Endothelial cell (in vitro differentiated cells): ENCODE results near the gene ANKS3. TPM values are rescaled to one million over a fixed set of nuclear protein-coding genes. Genes with fewer than 3 reads are reported as not detected.
A peak's percentile ranks its signal among the peaks of the same experiment; 100 is the strongest.

Experiments
- DNase-seq: peaks from one replicate; pipeline ENCODE4 v3.0.0; 2021; ENCODE audit warnings: low spot score
- H3K27ac Mint-ChIP-seq: one replicate; pipeline ENCODE4 v1.8.0; 2021; ENCODE audit warnings: mixed read lengths, inconsistent platforms; ENCODE audit not compliant: unreplicated experiment
- H3K27me3 Mint-ChIP-seq: one replicate; pipeline ENCODE4 v1.8.0; 2021; ENCODE audit warnings: mild to moderate bottlenecking, moderate library complexity, mixed read lengths, inconsistent platforms; ENCODE audit not compliant: unreplicated experiment
- H3K36me3 Mint-ChIP-seq: one replicate; pipeline ENCODE4 v1.8.0; 2021; ENCODE audit warnings: mild to moderate bottlenecking, low read depth, mixed read lengths, inconsistent platforms; ENCODE audit not compliant: unreplicated experiment
- H3K4me1 Mint-ChIP-seq: one replicate; pipeline ENCODE4 v1.8.0; 2021; ENCODE audit warnings: mild to moderate bottlenecking, mixed read lengths, inconsistent platforms; ENCODE audit not compliant: unreplicated experiment
- H3K4me3 Mint-ChIP-seq: one replicate; pipeline ENCODE4 v1.8.0; 2021; ENCODE audit warnings: mild to moderate bottlenecking, mixed read lengths, inconsistent platforms; ENCODE audit not compliant: unreplicated experiment
- H3K9me3 Mint-ChIP-seq: one replicate; pipeline ENCODE4 v1.8.0; 2021; ENCODE audit warnings: mixed read lengths, inconsistent platforms; ENCODE audit not compliant: unreplicated experiment
- CTCF ChIP-seq: fragments of 200-600 bp; sonication (generic); IDR thresholded peaks from one replicate; pipeline ENCODE4 v1.5.0; 2021; ENCODE audit warnings: antibody characterized with exemption; ENCODE audit not compliant: unreplicated experiment
- total RNA-seq: library from RNA; stranded (reverse); fragmentation: NEBNext Ultra II Directional; extraction: Animal tissue kit (Norgen Biotek cat#: 25700); gene quantifications from one replicate; pipeline ENCODE4 v1.2.1, GENCODE V29; 2021; ENCODE audit not compliant: unreplicated experiment

The ANKS3 gene
- total RNA-seq, 1 donor from 2014 or later: 15.6 TPM

- H3K4me3 Mint-ChIP-seq: no peak overlapping the region
- DNase-seq: no peak
- no peak for TF ChIP-seq CTCF
- no peak overlapping the region for H3K27ac Mint-ChIP-seq
- H3K36me3 Mint-ChIP-seq: peaks cover 5% of the 10 kb centered on the region
- H3K9me3 Mint-ChIP-seq: no peaks in the 10 kb centered on the region
- peaks cover 4% of the 10 kb centered on the region for H3K27me3 Mint-ChIP-seq
- no peaks in the 10 kb centered on the region for H3K4me1 Mint-ChIP-seq
These were observed 59.0 kb downstream of the ANKS3 start for GRCh38 chr16:4674926-4675530.

- Mint-ChIP-seq H3K27me3 (peaks cover 3% of the 10 kb centered on the region), H3K4me1 (no peaks in the 10 kb centered on the region), H3K36me3 (peaks cover 9% of the 10 kb centered on the region), H3K4me3 (no peak overlapping the region), H3K9me3 (no peaks in the 10 kb centered on the region), H3K27ac (no peak overlapping the region)
- no peak for TF ChIP-seq CTCF
- DNase-seq: no peak
These were observed 60.6 kb downstream of the ANKS3 start for GRCh38 chr16:4673387-4674046.

GRCh38 chr16:4668313-4668960 is 65.6 kb downstream of the ANKS3 start:
- H3K9me3 Mint-ChIP-seq: no peaks in the 10 kb centered on the region
- DNase-seq: no peak
- peaks cover 4% of the 10 kb centered on the region for H3K27me3 Mint-ChIP-seq
- no peak overlapping the region for H3K4me3 Mint-ChIP-seq
- no peak for TF ChIP-seq CTCF
- H3K36me3 Mint-ChIP-seq: peaks cover 22% of the 10 kb centered on the region
- H3K27ac Mint-ChIP-seq: no peak overlapping the region
- H3K4me1 Mint-ChIP-seq: peaks cover 9% of the 10 kb centered on the region

GRCh38 chr16:4667203-4667963 is 66.7 kb downstream of the ANKS3 start:
- no peak for TF ChIP-seq CTCF
- H3K4me1 Mint-ChIP-seq: peaks cover 9% of the 10 kb centered on the region
- peak overlapping the region; percentile 27 for H3K27ac Mint-ChIP-seq
- peaks cover 24% of the 10 kb centered on the region for H3K36me3 Mint-ChIP-seq
- H3K4me3 Mint-ChIP-seq: no peak overlapping the region
- no peak for DNase-seq
- H3K9me3 Mint-ChIP-seq: no peaks in the 10 kb centered on the region
- H3K27me3 Mint-ChIP-seq: peaks cover 5% of the 10 kb centered on the region
